SW 1271 (cell line): ENCODE data around the gene CKB.

Source experiments
- DNase-seq, 2 experiments: peaks; one replicate each; lab custom pipeline; 2025; lab: John Stamatoyannopoulos, UW

The CKB gene

GRCh38 chr14:103537175-103537990, 14.8 kb upstream of the CKB start:
- DNase-seq, result no peak

GRCh38 chr14:103536693-103537092, 14.1 kb upstream of the CKB start:
- no peak for DNase-seq

DNA sequence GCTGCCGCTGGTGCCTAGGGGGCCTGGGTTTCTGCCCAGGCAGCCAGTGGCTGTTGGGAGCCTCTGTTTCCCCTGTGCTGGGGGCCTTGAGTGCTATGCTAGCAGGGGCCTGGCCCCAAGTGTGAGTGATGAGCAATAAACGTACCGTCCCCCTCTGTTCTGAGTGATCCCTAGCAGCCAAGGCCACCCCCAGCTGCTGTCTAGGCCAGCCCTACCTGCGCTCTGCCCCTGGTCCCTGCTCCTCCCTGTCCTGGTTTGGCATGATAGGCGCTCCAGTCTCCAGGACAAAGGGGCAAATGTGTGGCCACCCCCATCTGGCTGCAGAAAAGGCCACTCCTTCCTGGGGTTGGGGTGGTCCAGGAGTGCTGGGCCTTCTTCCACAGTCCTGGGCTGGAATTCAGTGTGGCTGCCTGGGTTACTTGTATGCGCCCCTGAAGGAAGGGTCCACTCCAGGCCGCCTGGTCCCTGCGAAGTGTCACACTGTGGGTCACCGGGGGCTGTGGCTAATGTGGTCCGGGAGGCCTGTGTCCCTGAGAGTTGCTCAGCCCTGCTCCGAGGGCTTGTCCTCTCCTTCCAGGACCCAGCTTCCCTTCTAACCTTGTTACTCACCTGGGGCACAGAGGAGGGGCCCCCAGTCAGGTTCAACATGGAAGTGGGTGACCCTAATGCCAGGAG, 13.4 kb upstream of the CKB start:
- no peak for DNase-seq

DNA sequence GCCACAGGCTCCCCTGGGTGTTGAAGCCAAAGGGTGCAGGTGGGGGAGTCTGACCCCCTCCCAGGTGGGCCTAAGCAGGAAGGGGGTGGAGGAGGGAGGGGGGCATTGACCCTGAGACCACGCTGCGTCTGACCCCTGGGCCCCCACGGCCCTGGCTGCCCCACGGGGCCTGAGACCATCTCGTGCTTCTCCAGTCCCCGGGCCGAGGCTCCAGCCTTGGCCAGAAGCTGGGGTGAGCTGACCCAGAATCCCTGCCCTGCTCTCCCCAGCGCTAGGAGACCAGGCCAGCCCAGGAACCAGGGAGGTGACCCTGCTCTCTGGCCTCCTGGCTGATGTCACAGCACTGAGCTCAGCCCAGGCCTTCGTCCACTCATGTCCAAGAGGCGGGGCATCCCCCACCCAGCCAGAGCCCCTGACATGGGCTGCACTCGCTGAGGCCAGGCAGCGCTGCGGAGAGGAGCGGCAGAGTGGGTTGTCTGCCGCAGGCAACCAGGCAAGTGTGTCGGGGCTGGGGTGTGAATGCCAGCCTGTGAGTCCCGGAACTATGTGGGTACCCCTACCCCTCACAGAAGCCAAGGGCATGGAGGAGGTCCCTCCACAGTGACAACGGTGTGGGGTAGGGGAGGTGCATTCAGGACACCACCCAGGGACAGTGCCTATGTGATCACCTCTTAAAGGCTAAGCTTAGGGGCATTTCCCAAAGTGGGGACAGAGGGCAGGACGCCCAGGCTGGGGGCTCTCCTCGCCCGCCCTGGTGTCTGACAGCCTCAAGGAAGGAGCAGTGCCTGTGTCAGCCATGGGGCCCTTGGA, 12.7 kb upstream of the CKB start:
- DNase-seq, result no peak

DNA sequence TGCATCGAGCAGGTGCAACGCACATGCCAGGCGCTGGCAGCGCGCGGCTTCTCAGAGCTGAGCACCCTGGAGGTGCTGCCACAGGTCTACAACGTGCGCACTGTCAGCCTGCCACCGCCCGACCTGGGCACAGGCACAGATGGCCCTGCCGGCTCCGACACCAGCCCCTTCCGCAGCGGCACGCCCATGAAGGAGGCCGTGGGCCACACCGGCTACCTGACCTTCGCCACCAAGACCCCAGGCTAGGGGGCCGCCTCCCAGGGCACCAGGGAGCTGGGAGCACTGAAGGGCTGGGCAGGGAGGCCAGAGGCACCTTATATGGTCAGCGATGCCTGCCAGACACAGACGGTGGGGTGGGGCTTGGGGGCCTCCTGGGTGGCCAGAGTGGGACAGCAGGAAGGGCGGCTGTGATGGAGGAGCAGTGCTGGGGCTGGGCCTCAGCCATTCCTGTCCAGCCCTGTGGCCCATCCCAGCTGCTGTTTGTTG, 12.0 kb upstream of the CKB start:
- DNase-seq, result no peak

GRCh38 chr14:103533999-103534575, 11.5 kb upstream of the CKB start:
- no peak for DNase-seq

DNA sequence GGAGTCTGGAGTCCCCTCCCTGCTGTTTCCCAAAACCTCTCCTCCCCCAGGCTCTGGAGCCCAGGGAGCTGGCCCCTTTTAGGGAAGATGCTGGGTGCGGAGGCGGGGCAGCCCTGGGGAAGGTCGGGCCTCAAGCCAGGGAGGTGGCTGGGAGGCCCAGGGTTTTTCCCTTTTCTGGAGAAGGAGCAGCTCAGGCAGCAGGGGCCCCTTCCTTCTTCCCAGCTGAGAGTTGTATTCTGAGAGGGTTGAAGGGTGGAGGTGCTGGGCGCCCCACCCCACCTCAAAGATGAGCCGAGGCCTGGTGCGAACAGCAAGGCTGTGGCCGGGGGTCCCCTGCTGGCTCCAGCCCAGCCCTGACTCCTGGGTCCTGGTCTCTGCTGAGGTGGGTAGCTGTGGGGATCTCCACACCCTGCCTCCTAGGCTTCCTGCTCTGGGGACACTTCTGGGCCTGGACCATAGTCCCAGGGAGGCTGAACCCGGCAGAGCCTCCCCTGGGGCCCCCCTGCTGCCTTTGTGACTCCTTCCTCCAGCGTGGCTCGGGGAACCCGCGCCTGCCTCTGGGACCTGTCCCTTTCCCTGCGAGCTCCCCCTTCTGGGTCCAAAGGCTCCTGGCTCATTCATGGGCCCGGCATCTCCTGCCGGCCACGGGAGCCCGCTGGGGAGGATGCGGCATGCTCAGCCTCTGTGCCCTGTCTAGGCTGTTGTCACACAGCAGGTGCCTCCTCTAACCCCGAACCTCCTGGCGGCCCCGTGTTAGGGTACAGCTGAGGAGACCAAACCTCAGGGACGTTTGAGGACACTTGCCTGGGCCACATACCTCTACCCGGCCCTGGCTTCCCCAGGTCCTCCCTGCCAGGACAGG, 10.7 kb upstream of the CKB start:
- no peak for DNase-seq

GRCh38 chr14:103532216-103533136, 9.8 kb upstream of the CKB start:
- DNase-seq, result no peak

DNA sequence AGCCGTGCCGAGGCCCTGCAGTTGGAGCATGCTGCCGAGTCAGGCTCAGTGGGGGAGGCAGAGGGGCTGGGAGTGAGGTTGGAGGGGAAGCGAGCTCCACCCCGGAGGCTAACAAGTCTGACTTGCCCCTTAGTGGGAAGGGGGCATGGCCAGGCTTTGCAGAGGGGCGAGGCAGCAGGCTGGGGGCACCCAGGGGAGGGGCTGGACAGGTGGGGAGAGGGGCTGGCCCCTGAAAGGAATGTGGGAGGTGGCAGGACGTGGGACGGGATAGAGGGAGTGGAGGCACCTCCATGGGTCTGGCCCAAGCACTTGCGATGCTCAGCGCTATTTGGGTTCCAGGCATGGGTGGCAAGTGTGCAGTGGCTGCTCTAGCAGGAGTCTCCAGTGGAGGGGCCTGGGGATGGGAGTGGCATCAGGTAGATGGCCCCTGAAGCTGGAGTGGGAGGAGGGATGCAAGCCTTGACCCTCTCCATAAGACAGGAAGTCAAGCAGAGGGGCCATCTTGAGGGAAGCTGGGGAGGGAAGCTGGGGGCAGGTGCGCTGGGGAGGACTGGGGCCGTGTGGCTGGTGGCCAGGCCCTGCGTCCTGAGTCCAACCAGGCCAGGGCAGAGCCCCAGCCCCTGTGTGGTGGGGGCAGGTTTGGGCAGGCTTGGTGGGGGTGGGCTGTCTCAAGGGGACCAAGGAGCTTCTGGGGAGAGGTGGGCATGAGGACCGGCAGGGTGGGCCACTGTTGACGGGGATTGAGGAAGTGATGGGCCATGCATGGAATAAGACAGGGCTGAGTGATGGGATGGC, 9.0 kb upstream of the CKB start:
- DNase-seq, result no peak

- DNase-seq, result no peak
Observed at GRCh38 chr14:103530831-103531230, 8.2 kb upstream of the CKB start.

GRCh38 chr14:103530390-103530789, 7.8 kb upstream of the CKB start:
- DNase-seq, result no peak

DNA sequence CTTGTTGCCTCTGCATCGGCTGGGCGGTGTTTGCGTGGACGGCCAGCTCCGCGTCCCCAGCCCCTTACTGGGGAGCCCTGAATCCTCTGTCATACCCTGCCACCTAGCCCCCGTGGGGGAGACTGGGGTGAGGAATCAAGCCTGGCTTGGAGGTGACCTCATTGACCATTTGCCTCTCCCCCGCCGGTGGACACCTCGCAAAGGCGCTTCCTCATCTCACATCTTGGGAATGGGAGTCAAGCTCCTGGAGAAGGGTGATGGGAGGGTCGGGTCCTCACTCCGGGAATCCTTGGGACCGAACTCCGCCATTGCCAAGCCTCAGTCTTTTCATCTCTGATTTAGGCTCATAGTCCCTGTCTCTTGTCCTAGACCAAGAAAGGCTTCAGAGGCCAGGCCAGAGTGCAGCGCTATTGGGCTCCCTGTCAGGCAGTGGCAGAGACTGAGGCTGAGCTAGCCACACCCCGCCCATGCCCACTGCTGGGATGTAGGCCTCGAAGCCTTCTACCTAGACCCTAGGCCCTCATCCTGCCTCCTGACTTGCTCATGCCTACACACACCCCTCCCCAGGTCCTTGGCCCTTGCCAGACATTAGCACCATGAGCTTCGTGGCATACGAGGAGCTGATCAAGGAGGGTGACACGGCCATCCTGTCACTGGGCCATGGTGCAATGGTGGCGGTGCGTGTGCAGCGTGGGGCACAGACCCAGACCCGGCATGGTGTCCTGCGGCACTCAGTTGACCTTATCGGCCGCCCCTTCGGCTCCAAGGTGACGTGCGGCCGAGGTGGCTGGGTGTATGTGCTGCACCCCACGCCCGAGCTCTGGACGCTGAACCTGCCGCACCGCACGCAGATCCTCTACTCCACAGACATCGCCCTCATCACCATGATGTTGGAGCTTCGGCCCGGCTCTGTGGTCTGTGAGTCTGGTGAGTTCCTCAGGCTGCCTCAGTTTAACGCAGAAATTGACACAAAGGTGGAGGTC, 7.0 kb upstream of the CKB start:
- no peak for DNase-seq

GRCh38 chr14:103528587-103529382, 6.2 kb upstream of the CKB start, which contains the start of gene TRMT61A:
Gene TRMT61A, plus strand, starts transcription at chr14:103529196. Its CDS starts 783 bp downstream, at chr14:103529979.
- DNase-seq, result peak; percentile 31 to 85

GRCh38 chr14:103528146-103528586, 5.5 kb upstream of the CKB start:
- DNase-seq, result no peak

DNA sequence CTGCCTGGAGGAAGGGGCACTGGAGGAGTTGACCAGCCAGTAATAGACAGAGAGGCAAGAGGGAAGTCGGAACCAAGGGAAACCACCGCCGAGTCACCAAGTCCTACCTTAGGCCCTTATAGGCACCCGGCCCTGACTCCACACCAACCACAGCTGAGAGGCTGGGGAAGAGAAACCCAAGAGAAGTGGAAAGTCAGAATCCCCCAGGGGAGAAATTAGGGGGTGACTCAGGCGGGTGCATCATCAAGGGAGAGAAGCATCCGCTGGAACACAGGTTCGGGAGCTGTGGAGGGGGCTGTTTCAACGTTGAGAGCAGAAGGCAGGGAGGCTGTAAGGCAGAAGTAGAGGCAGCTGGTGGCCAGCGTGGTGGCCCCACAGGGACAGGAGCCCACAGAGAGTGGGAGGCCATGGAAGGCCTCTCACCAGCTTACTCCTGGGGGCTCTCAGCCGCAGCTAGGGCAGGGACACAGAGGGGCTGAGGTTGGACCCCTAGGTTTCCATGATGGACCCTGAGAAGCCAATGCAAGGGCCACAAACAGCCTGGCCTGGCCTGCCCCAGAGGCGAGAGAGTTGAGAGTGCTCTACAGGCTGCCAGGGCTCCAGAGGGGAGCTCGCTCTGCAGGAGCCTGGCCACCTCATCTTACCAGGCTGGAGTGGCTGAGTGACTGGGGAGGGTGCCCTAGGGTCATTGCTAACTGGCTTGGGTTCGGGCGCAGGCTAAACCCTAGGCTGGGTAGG, 4.9 kb upstream of the CKB start:
- DNase-seq, result no peak

- no peak for DNase-seq
Observed at GRCh38 chr14:103526914-103527248, 4.3 kb upstream of the CKB start.
